CD8-positive, alpha-beta memory T cell (primary cell): ENCODE results near the gene FAM241B. TPM values are rescaled to one million over a fixed set of nuclear protein-coding genes. Genes with fewer than 3 reads are reported as not detected.
A peak's percentile ranks its signal among the peaks of the same experiment; 100 is the strongest.

Experiments
- CTCF ChIA-PET: fragments of 350-600 bp; sonication (Branson Sonifier 250); formaldehyde crosslinking; loops from one replicate; lab custom pipeline; 2021; ENCODE audit warnings: antibody characterized with exemption; lab: Charles Lee
- POLR2A ChIA-PET: fragments of 350-600 bp; sonication (Branson Sonifier 250); formaldehyde crosslinking; loops from one replicate; lab custom pipeline; 2021; ENCODE audit warnings: antibody characterized with exemption; lab: Charles Lee
- DNase-seq, 5 donors: peaks; one replicate each; pipeline versions ENCODE4 v3.0.0 to v3.0.0-alpha.2; 2020 to 2022; ENCODE audit warnings: mixed read lengths in 1 of 5
- H3K27ac ChIP-seq: one replicate; pipeline ENCODE4 v1.7.0; 2013; ENCODE audit warnings: low read depth, mild to moderate bottlenecking, low read length, moderate library complexity
- H3K27me3 ChIP-seq: 2 replicates; pipeline ENCODE4 v1.7.0; 2013; ENCODE audit warnings: low read length, mild to moderate bottlenecking; ENCODE audit not compliant: insufficient read depth, poor library complexity, severe bottlenecking
- H3K36me3 ChIP-seq: 2 replicates; pipeline ENCODE4 v1.7.0; 2013; ENCODE audit warnings: mild to moderate bottlenecking, low read length, moderate library complexity; ENCODE audit not compliant: insufficient read depth
- H3K4me1 ChIP-seq: 2 replicates; pipeline ENCODE4 v1.7.0; 2013; ENCODE audit warnings: mild to moderate bottlenecking, low read length, moderate library complexity; ENCODE audit not compliant: insufficient read depth
- H3K4me3 ChIP-seq: 2 replicates; pipeline ENCODE4 v1.7.0; 2013; ENCODE audit warnings: mild to moderate bottlenecking, low read length
- H3K9me3 ChIP-seq: 2 replicates; pipeline ENCODE4 v1.7.0; 2013; ENCODE audit warnings: mild to moderate bottlenecking, low read length
- H3K27ac Mint-ChIP-seq, 8 donors: one replicate each; pipeline ENCODE4 v1.8.0; 2020 to 2021; ENCODE audit warnings: mixed read lengths in 8 of 8, mild to moderate bottlenecking in 6 of 8, inconsistent platforms in 3 of 8, moderate library complexity in 3 of 8
- H3K27me3 Mint-ChIP-seq, 2 donors: one replicate each; pipeline ENCODE4 v1.8.0; 2020 to 2021; ENCODE audit warnings: mixed read lengths in 2 of 2, mild to moderate bottlenecking in 1 of 2, moderate library complexity in 1 of 2
- H3K36me3 Mint-ChIP-seq, 3 donors: one replicate each; pipeline ENCODE4 v1.8.0; 2020 to 2021; ENCODE audit warnings: mixed read lengths in 3 of 3, inconsistent platforms in 1 of 3, mild to moderate bottlenecking in 1 of 3
- H3K4me1 Mint-ChIP-seq, 3 donors: one replicate each; pipeline ENCODE4 v1.8.0; 2020 to 2021; ENCODE audit warnings: mixed read lengths in 3 of 3, inconsistent platforms in 1 of 3, mild to moderate bottlenecking in 1 of 3
- H3K4me3 Mint-ChIP-seq, 7 donors: one replicate each; pipeline ENCODE4 v1.8.0; 2020 to 2021; ENCODE audit warnings: mixed read lengths in 7 of 7, mild to moderate bottlenecking in 6 of 7, moderate library complexity in 4 of 7, inconsistent platforms in 2 of 7
- H3K9me3 Mint-ChIP-seq, 5 donors: one replicate each; pipeline ENCODE4 v1.8.0; 2020 to 2022; ENCODE audit warnings: mixed read lengths in 5 of 5, mild to moderate bottlenecking in 3 of 5, moderate library complexity in 2 of 5, inconsistent platforms in 1 of 5
- polyA plus RNA-seq: library from polyadenylated mRNA; unstranded; fragments of 300-500 nt; fragmentation: Illumina TruSeq; gene quantifications from one replicate; pipeline ENCODE4 v1.2.3, GENCODE V29; 2021
- total RNA-seq, 2 experiments: library from RNA; stranded (reverse); gene quantifications; one replicate each; pipeline ENCODE4 v1.2.3, GENCODE V29; 2021

The FAM241B gene
- total and polyA plus RNA-seq, 3 experiments from 2014 or later, result 10.6 to 11.8 (median 10.8) TPM

DNA sequence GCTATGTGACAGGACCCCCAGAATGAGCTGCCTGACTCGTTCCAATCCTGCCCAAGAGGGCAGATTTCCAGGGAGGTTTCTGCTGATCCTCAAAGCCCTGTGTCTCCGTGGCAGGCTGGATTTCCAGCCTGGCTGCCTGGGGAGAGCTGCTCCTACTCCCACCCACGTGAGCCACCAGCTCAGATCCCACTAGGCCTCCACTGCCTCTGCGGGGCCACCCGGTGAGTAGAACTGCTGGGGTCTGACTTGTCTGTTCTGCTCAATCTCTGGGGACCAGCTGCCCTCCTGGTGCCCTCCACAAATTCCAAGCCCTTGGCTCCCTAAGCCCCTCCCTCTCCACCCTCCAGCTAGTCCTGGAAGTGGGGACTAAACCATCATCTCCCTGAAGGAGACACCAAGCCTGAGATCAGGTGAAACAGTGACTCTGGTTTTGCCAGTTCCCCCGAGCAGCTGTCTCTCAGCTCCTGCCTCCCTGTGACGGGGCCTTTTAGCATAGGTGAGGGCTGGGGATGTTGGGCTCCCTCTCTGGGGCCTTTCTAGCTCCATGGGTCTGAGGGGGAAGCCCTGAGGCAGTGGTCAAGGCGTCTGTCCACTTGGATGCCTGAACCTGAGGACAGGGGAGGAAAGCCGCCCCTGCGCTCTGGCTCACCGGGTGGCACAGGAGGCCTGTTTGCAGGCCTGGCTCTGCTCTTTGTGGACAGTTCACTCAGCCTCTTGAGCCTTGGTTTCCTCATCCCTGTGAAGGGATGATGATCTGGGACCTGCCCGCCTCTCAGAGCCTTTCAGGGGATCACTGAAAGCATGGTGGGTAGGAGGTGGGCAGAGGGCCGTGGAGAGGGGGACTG is 5.6 kb downstream of the FAM241B start:
- no peaks in the 10 kb centered on the region for H3K36me3 ChIP-seq
- ChIA-PET CTCF (interaction anchor here (1.1 to 6.4 kb wide), 9 partner anchors 9 to 228 kb away, joined by 3 to 103 read pairs (median 4); no protein-coding TSS in a partner anchor), POLR2A (interaction anchor here (0.6 kb wide), 1 partner anchor 108 kb away, joined by 4 read pairs; no protein-coding TSS in a partner anchor)
- H3K27ac ChIP-seq, result no peak overlapping the region
- H3K4me1 Mint-ChIP-seq, result peaks cover 12 to 16% (median 14%) of the 10 kb centered on the region in 3 donors
- H3K36me3 Mint-ChIP-seq, result peaks cover 0 to 18% (median 8%) of the 10 kb centered on the region in 3 donors
- H3K4me1 ChIP-seq, result peaks cover 7% of the 10 kb centered on the region
- no peak overlapping the region for H3K4me3 ChIP-seq
- no peaks in the 10 kb centered on the region for H3K9me3 Mint-ChIP-seq
- no peaks in the 10 kb centered on the region for H3K9me3 ChIP-seq
- no peak for DNase-seq
- H3K27me3 ChIP-seq, result no peaks in the 10 kb centered on the region
- peaks cover 0 to 6% of the 10 kb centered on the region in 2 donors for H3K27me3 Mint-ChIP-seq
- H3K27ac Mint-ChIP-seq, result no peak overlapping the region
- no peak overlapping the region for H3K4me3 Mint-ChIP-seq

DNA sequence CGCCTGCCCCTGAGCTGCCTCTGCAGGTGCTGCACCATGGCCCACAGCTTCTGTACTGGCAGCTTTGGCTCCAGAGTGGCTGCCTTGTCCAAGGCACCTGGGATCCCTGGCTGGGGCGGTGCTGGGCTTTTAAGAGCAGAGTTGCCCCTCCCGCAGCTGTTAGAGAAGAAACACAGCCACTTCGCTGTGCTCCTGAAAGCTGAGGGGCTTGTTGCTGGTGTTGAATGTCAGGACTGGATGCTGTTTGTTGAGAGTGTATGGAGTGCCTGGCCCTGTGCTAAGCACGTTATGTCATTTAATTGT is 6.2 kb downstream of the FAM241B start:
- POLR2A ChIA-PET, result interaction anchor here (0.6 kb wide), 1 partner anchor 109 kb away, joined by 4 read pairs; no protein-coding TSS in a partner anchor
- Histone ChIP-seq H3K9me3 (no peaks in the 10 kb centered on the region), H3K36me3 (no peaks in the 10 kb centered on the region), H3K4me3 (no peak overlapping the region), H3K27ac (no peak overlapping the region), H3K27me3 (no peaks in the 10 kb centered on the region), H3K4me1 (peaks cover 1% of the 10 kb centered on the region)
- peaks cover 7 to 10% (median 10%) of the 10 kb centered on the region in 3 donors for H3K4me1 Mint-ChIP-seq
- no peak for DNase-seq
- peaks cover 0 to 18% (median 8%) of the 10 kb centered on the region in 3 donors for H3K36me3 Mint-ChIP-seq
- H3K27ac Mint-ChIP-seq, result no peak overlapping the region
- H3K27me3 Mint-ChIP-seq, result peaks cover 0 to 6% of the 10 kb centered on the region in 2 donors
- H3K4me3 Mint-ChIP-seq, result no peak overlapping the region
- CTCF ChIA-PET, result interaction anchor here (1.1 to 6.4 kb wide), 8 partner anchors 9 to 228 kb away, joined by 3 to 103 read pairs (median 8); no protein-coding TSS in a partner anchor
- no peaks in the 10 kb centered on the region for H3K9me3 Mint-ChIP-seq

DNA sequence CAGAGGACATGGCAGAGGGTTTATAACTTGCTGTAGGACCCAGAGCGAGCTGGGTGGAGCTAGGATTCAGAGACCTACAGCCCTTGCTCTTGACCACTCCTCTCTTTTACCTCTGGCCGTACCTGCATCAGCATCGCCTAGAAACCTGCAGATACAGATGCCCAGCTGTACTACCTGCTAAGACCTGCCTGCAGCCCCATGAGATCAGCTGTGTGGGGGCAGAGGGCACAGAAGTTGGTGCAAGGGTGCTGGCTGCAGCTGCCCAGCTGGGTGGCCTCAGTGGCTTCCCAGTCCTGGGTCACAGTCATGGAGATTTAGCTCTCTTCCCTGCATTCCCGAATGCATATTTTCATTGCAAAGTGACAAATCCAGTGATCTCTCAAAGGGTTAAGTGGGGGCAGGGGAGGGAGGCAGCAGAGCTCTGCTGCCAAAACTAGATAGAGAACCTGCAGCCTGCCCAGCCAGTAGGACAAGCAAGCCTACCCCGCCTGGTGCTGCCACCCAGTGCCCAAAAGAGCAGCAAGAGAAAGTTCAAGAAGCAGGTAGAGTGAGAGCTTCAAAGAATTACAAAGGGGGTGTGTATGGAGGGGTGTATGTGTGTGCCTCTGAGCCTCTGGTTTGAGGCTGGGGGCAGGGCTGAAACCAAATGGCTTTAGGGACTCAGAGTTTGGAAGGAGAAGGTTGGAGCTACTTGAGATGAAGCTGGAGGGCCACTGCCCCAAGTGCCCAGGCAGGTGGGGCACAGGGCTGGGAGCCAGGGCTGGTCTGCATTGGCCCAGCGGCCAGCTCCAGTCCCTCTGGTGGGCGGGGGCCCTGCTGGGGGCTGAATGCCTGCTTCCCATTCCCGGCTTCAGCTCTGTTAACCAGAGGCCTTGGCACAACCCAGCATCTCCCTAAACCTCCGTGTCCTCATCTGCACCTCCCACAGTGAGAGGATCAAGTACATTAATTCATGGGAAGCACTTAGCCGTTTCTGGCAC is 6.9 kb downstream of the FAM241B start:
- CTCF ChIA-PET, result interaction anchor here (0.6 to 6.4 kb wide), 11 partner anchors 8 to 229 kb away, joined by 3 to 103 read pairs (median 4); no protein-coding TSS in a partner anchor
- Histone ChIP-seq H3K4me1 (no peaks in the 10 kb centered on the region), H3K36me3 (no peaks in the 10 kb centered on the region), H3K27me3 (no peaks in the 10 kb centered on the region), H3K9me3 (no peaks in the 10 kb centered on the region), H3K4me3 (no peak overlapping the region), H3K27ac (no peak overlapping the region)
- H3K27me3 Mint-ChIP-seq, result peaks cover 0 to 6% of the 10 kb centered on the region in 2 donors
- POLR2A ChIA-PET, result no interaction called here
- peak in 1 of 5 donors; percentile 26 for DNase-seq
- no peak overlapping the region for H3K4me3 Mint-ChIP-seq
- peaks cover 0 to 18% (median 8%) of the 10 kb centered on the region in 3 donors for H3K36me3 Mint-ChIP-seq
- no peaks in the 10 kb centered on the region for H3K9me3 Mint-ChIP-seq
- peak overlapping the region in 2 of 8 donors; percentile 34 to 91 for H3K27ac Mint-ChIP-seq
- peaks cover under 1 to 5% (median 3%) of the 10 kb centered on the region in 3 donors for H3K4me1 Mint-ChIP-seq

DNA sequence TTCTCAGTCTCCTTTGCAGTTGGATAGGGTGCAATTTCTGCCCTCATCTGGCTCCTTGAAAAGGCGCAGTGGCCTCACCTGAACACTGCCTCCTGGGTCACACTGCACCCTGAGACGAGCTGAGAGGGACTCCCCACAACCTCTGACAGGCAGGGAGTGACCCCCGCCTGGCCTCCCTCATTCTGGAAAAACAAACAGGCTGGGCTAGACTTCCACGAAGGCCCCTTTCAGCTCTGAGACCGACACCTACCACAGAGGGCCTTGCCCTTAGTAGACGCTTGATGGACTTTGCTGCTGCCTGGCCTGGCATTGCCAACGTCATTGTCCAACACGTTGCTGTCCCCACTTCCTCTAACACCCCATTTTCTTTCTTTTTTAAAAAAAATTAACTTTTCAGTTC is 8.6 kb downstream of the FAM241B start:
- Histone ChIP-seq H3K4me1 (no peaks in the 10 kb centered on the region), H3K36me3 (no peaks in the 10 kb centered on the region), H3K27ac (no peak overlapping the region), H3K4me3 (no peak overlapping the region), H3K9me3 (no peaks in the 10 kb centered on the region), H3K27me3 (no peaks in the 10 kb centered on the region)
- peaks cover 0 to 3% (median 0%) of the 10 kb centered on the region in 3 donors for H3K4me1 Mint-ChIP-seq
- H3K36me3 Mint-ChIP-seq, result peaks cover 0 to 5% (median 1%) of the 10 kb centered on the region in 3 donors
- ChIA-PET POLR2A (no interaction called here), CTCF (interaction anchor here (0.7 to 6.4 kb wide), 6 partner anchors 17 to 235 kb away, joined by 3 to 103 read pairs (median 8); no protein-coding TSS in a partner anchor)
- no peak overlapping the region for H3K4me3 Mint-ChIP-seq
- H3K27ac Mint-ChIP-seq, result no peak overlapping the region
- peaks cover 3 to 4% of the 10 kb centered on the region in 2 donors for H3K27me3 Mint-ChIP-seq
- no peak for DNase-seq
- H3K9me3 Mint-ChIP-seq, result no peaks in the 10 kb centered on the region

DNA sequence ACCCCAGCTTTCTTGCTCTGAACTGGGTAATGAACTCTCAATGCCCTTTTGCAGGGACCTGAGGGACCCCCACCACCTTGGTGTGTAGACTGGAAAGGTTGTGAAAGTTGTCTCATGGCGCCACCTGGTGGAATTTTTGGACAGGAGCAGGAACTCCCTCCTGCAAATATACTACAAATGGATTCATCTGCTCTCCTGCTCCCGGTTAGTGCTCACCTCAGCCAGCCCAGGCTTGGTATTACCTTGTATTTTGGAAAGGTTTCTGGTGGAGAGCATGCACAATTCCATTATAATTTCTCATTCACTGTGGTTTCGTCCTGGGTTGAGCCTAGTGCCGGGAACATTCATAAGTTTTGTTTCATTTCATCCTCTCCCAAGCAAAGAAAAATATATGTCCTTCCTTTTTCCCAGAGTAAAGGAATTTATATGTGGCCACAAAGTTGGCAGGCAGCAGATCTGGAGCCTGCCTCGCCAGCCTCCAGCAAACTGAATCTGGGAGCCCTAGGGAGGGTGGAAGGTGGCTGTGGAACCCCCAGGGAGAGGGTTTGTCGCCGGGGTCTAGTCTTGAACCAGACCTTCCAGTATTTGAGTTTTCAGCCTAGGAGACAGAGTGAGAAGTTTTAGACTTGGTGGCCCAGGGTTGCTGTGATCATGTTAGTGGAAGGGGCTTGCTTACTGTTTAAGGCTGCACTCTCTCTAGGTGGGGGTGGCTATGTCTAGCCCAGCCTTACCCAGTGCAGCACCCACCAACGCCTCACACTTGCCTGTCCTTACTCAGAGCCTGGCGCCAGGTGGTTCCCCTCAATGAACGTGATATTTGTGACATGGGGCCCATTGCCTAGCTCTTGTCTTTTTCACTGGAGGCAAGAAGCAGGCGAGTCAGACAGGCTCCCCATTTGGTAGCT is 9.5 kb downstream of the FAM241B start:
- Histone ChIP-seq H3K9me3 (no peaks in the 10 kb centered on the region), H3K4me3 (no peak overlapping the region), H3K4me1 (no peaks in the 10 kb centered on the region), H3K27me3 (no peaks in the 10 kb centered on the region), H3K27ac (no peak overlapping the region), H3K36me3 (no peaks in the 10 kb centered on the region)
- no peaks in the 10 kb centered on the region for H3K9me3 Mint-ChIP-seq
- peak; percentile 54 to 75 (median 58) for DNase-seq
- H3K4me1 Mint-ChIP-seq, result peaks cover 0 to 3% (median 0%) of the 10 kb centered on the region in 3 donors
- peaks cover 3 to 4% of the 10 kb centered on the region in 2 donors for H3K27me3 Mint-ChIP-seq
- H3K36me3 Mint-ChIP-seq, result no peaks in the 10 kb centered on the region
- peak overlapping the region in 1 of 8 donors; percentile 58 for H3K27ac Mint-ChIP-seq
- ChIA-PET POLR2A (no interaction called here), CTCF (interaction anchor here (0.7 to 6.4 kb wide), 8 partner anchors 10 to 236 kb away, joined by 3 to 103 read pairs (median 4); partner anchors contain the start of gene FAM241B)
- H3K4me3 Mint-ChIP-seq, result no peak overlapping the region

DNA sequence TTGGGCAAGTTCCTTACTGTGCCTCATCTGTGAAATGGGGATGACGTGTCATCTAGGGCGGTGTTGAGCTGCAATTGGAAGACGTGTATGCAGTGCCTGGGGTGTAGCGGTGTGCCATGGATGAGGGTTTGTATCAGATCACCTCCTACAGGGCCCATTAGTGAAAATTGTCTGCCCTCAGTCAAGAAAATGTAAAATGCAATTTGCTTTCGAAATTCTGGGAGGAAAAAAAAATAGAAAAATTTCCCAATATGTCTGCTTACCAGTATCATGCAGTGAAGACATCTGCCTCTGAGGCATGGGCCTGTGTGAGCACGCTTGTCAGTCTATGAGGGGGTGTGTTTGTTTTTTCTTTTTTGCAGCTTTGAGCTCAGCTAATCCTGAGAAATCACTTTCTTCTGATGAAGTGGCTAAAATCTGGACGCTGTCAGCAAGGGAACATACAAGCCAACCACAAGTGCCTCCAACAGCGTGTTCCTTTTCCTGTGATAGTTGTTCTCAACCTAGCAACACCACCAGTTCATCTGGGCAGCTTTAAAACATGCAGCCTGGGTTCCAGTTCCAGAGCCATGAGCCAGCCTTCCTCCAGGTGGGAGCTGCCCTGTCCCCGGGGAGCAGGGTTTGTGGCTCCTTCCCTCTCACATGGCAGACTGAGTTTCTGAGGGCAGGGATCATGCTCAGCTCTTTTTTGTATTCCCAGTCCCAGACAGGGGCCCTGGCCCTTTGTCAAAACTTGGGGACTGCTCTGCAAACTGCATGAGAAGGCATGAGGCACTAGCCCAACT is 10.3 kb downstream of the FAM241B start:
- no peak for DNase-seq
- H3K4me1 Mint-ChIP-seq, result peaks cover 0 to 3% (median 0%) of the 10 kb centered on the region in 3 donors
- POLR2A ChIA-PET, result no interaction called here
- H3K9me3 ChIP-seq, result no peaks in the 10 kb centered on the region
- H3K4me3 ChIP-seq, result no peak overlapping the region
- H3K27me3 ChIP-seq, result no peaks in the 10 kb centered on the region
- no peaks in the 10 kb centered on the region for H3K4me1 ChIP-seq
- H3K4me3 Mint-ChIP-seq, result no peak overlapping the region
- H3K36me3 ChIP-seq, result no peaks in the 10 kb centered on the region
- no peak overlapping the region for H3K27ac ChIP-seq
- H3K27me3 Mint-ChIP-seq, result peaks cover 3 to 4% of the 10 kb centered on the region in 2 donors
- CTCF ChIA-PET, result interaction anchor here (0.7 to 4.8 kb wide), 8 partner anchors 8 to 233 kb away, joined by 3 to 55 read pairs (median 3); partner anchors contain the start of gene FAM241B
- H3K9me3 Mint-ChIP-seq, result no peaks in the 10 kb centered on the region
- peak overlapping the region in 1 of 8 donors; percentile 33 for H3K27ac Mint-ChIP-seq
- no peaks in the 10 kb centered on the region for H3K36me3 Mint-ChIP-seq
